Ectodermal cell (in vitro differentiated cells): ENCODE measurements around the gene STIMATE.

Source experiments
- H3K27ac ChIP-seq: 2 replicates; pipeline ENCODE4 v1.7.0; 2013; ENCODE audit warnings: mild to moderate bottlenecking, low read depth, low read length; ENCODE audit not compliant: insufficient read depth, poor library complexity, severe bottlenecking
- H3K27me3 ChIP-seq: 2 replicates; pipeline ENCODE4 v1.7.0; 2013; ENCODE audit warnings: mild to moderate bottlenecking, low read length; ENCODE audit not compliant: insufficient read depth, control insufficient read depth, poor library complexity, severe bottlenecking
- H3K36me3 ChIP-seq: one replicate; pipeline ENCODE4 v1.7.0; 2013; ENCODE audit warnings: low read length; ENCODE audit not compliant: control insufficient read depth, insufficient read depth
- H3K4me1 ChIP-seq: one replicate; pipeline ENCODE4 v1.7.0; 2013; ENCODE audit warnings: low read length; ENCODE audit not compliant: control insufficient read depth, insufficient read depth
- H3K4me3 ChIP-seq: 2 replicates; pipeline ENCODE4 v1.7.0; 2013; ENCODE audit warnings: low read depth, low read length, control low read depth; ENCODE audit not compliant: insufficient read depth
- H3K9me3 ChIP-seq: 2 replicates; pipeline ENCODE4 v1.7.0; 2013; ENCODE audit warnings: mild to moderate bottlenecking, low read length, moderate library complexity; ENCODE audit not compliant: control insufficient read depth
- WGBS, 2 experiments: methylation state at CpG; one replicate each; pipeline ENCODE4 v1.1.7; 2013; ENCODE audit warnings: missing lambda C conversion rate in 2 of 2; 5-methylcytosine and 5-hydroxymethylcytosine counted together

Gene STIMATE

GRCh38 chr3:52829482-52829881 lies 67.9 kb downstream of the STIMATE start:
- Histone ChIP-seq H3K27ac (no peak overlapping the region), H3K9me3 (no peaks in the 10 kb centered on the region), H3K27me3 (no peaks in the 10 kb centered on the region), H3K4me3 (no peak overlapping the region), H3K4me1 (peaks cover 31% of the 10 kb centered on the region), H3K36me3 (peaks cover 4% of the 10 kb centered on the region)
- 84 to 87% methylated on average over 3 of the region's 3 CpGs for WGBS, 2 experiments

- H3K36me3 ChIP-seq = peaks cover 4% of the 10 kb centered on the region
- H3K27me3 ChIP-seq = no peaks in the 10 kb centered on the region
- H3K4me1 ChIP-seq = peaks cover 15% of the 10 kb centered on the region
- no peaks in the 10 kb centered on the region for H3K9me3 ChIP-seq
- no peak overlapping the region for H3K27ac ChIP-seq
- WGBS, 2 experiments = 74 to 80% methylated on average over 10 of the region's 10 CpGs
- H3K4me3 ChIP-seq = no peak overlapping the region
These were observed 69.4 kb downstream of the STIMATE start for GRCh38 chr3:52827866-52828376.

GRCh38 chr3:52827441-52827840 lies 69.9 kb downstream of the STIMATE start:
- Histone ChIP-seq H3K4me1 (peaks cover 10% of the 10 kb centered on the region), H3K27ac (no peak overlapping the region), H3K4me3 (no peak overlapping the region), H3K27me3 (no peaks in the 10 kb centered on the region), H3K9me3 (no peaks in the 10 kb centered on the region), H3K36me3 (peaks cover 4% of the 10 kb centered on the region)
- WGBS, 2 experiments = 69 to 74% methylated on average over 9 of the region's 9 CpGs

GRCh38 chr3:52824037-52824436 lies 73.3 kb downstream of the STIMATE start:
- Histone ChIP-seq H3K4me1 (peaks cover 17% of the 10 kb centered on the region), H3K4me3 (no peak overlapping the region), H3K36me3 (no peaks in the 10 kb centered on the region), H3K27me3 (no peaks in the 10 kb centered on the region), H3K9me3 (no peaks in the 10 kb centered on the region), H3K27ac (no peak overlapping the region)
- WGBS, 2 experiments = 95% methylated on average over 10 of the region's 10 CpGs

- Histone ChIP-seq H3K4me3 (no peak overlapping the region), H3K27me3 (no peaks in the 10 kb centered on the region), H3K4me1 (peaks cover 21% of the 10 kb centered on the region), H3K9me3 (no peaks in the 10 kb centered on the region), H3K36me3 (no peaks in the 10 kb centered on the region), H3K27ac (no peak overlapping the region)
- 93 to 95% methylated on average over 5 of the region's 5 CpGs for WGBS, 2 experiments
These were observed 75.0 kb downstream of the STIMATE start for GRCh38 chr3:52822363-52822762.

- peaks cover 21% of the 10 kb centered on the region for H3K4me1 ChIP-seq
- no peaks in the 10 kb centered on the region for H3K36me3 ChIP-seq
- no peak overlapping the region for H3K27ac ChIP-seq
- 56 to 58% methylated on average over 11 of the region's 11 CpGs for WGBS, 2 experiments
- H3K4me3 ChIP-seq = no peak overlapping the region
- H3K27me3 ChIP-seq = no peaks in the 10 kb centered on the region
- no peaks in the 10 kb centered on the region for H3K9me3 ChIP-seq
These were observed 76.6 kb downstream of the STIMATE start for GRCh38 chr3:52820736-52821135.

- 51 to 63% methylated on average over 2 of the region's 2 CpGs for WGBS, 2 experiments
- H3K27me3 ChIP-seq = no peaks in the 10 kb centered on the region
These were observed 77.4 kb downstream of the STIMATE start for GRCh38 chr3:52819936-52820335.

GRCh38 chr3:52817860-52818259 lies 79.5 kb downstream of the STIMATE start:
- WGBS, 2 experiments = 95 to 97% methylated on average over 7 of the region's 7 CpGs
- no peaks in the 10 kb centered on the region for H3K9me3 ChIP-seq
- H3K4me3 ChIP-seq = no peak overlapping the region
- H3K36me3 ChIP-seq = no peaks in the 10 kb centered on the region
- peaks cover 21% of the 10 kb centered on the region for H3K4me1 ChIP-seq
- no peak overlapping the region for H3K27ac ChIP-seq
- H3K27me3 ChIP-seq = no peaks in the 10 kb centered on the region

More at GRCh38 chr3:52819936-52820335, 77.4 kb downstream of the STIMATE start:
- no peak overlapping the region for H3K27ac ChIP-seq
- H3K4me3 ChIP-seq = no peak overlapping the region
- H3K36me3 ChIP-seq = no peaks in the 10 kb centered on the region
- H3K4me1 ChIP-seq = peaks cover 21% of the 10 kb centered on the region
- no peaks in the 10 kb centered on the region for H3K9me3 ChIP-seq

- H3K27me3 ChIP-seq = no peaks in the 10 kb centered on the region
- H3K4me3 ChIP-seq = no peak overlapping the region
- WGBS, 2 experiments = 96 to 97% methylated on average over 10 of the region's 10 CpGs
- H3K27ac ChIP-seq = no peak overlapping the region
- no peaks in the 10 kb centered on the region for H3K36me3 ChIP-seq
- peaks cover 21% of the 10 kb centered on the region for H3K4me1 ChIP-seq
- H3K9me3 ChIP-seq = no peaks in the 10 kb centered on the region
These were observed 80.1 kb downstream of the STIMATE start for GRCh38 chr3:52817221-52817620.

- 94% methylated on average over 10 of the region's 10 CpGs for WGBS, 2 experiments
- H3K4me1 ChIP-seq = peaks cover 21% of the 10 kb centered on the region
These were observed 80.7 kb downstream of the STIMATE start for GRCh38 chr3:52816654-52817053.

GRCh38 chr3:52816199-52816598 lies 81.1 kb downstream of the STIMATE start:
- H3K36me3 ChIP-seq = no peaks in the 10 kb centered on the region
- H3K4me3 ChIP-seq = no peak overlapping the region
- H3K27me3 ChIP-seq = no peaks in the 10 kb centered on the region
- no peaks in the 10 kb centered on the region for H3K9me3 ChIP-seq
- peaks cover 21% of the 10 kb centered on the region for H3K4me1 ChIP-seq
- H3K27ac ChIP-seq = no peak overlapping the region
- 92% methylated on average over 6 of the region's 6 CpGs for WGBS, 2 experiments

More at GRCh38 chr3:52816654-52817053, 80.7 kb downstream of the STIMATE start:
- H3K27me3 ChIP-seq = no peaks in the 10 kb centered on the region
- no peak overlapping the region for H3K4me3 ChIP-seq
- H3K9me3 ChIP-seq = no peaks in the 10 kb centered on the region
- H3K27ac ChIP-seq = no peak overlapping the region
- no peaks in the 10 kb centered on the region for H3K36me3 ChIP-seq
